CD4-positive, alpha-beta T cell treated with Interleukin-4 for 1 hour (primary cell): ENCODE measurements around the gene MED13L.

Experiments
- DNase-seq, 2 donors: peaks; one replicate each; pipeline ENCODE4 v3.0.0-alpha.2; 2020 to 2022

The MED13L gene

DNA sequence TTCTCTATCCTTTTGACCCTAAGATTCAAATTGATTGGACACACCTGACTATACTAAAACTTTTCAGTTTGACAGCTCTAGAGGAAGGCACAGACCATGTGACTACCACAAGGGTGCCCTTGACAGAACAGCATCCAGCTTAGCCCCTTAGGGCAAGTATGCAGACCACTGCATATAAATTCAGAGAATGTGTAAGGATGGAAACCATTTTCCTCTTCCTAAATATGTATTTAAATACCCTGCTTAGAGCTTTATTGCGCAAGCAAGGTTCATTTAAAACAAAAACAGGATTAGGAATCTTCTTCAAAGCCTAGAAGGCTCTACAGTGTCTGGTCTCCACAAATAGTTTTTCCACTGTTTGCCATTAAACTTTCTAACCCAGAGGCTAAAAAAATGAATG is 202.8 kb downstream of the MED13L start:
- no peak for DNase-seq

- DNase-seq, result no peak
These were observed 205.8 kb downstream of the MED13L start for GRCh38 chr12:116071555-116072230.

DNA sequence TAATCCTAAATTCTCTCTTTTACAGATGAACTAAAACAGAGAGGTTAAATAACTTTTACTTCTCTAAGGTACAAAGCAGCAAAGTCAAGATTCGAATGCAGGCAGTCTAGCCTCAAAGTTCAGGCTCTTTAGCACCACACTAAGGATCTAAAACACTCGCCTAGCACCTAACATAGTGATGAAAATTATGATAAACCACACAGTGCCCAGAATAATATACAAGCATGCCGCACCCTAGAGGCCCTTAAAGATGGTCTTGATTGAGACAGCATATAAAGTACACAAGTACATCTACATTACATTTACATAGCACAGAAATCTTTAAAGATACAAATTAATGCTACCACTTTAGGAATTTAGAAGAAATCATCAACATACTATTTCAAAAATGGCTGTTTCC is 207.0 kb downstream of the MED13L start:
- DNase-seq, result no peak

DNA sequence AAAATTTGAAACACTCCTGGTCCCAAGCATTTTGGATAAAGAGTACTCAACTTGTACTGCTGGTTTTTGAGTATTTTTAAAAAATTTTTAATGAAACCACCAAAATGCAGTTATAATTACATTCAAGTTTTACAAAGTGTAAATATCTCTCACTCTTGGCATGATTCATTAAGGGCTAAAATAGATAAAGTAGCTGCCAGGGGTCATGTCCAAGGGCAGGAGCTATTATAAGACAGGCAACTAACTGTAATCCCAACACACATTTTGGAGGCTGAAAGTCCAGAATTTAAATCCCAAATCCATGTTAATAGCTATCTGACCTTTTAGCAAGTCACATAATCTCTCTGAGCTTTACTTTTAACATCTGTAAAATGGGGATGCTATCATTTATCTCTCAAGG is 207.6 kb downstream of the MED13L start:
- no peak for DNase-seq

DNA sequence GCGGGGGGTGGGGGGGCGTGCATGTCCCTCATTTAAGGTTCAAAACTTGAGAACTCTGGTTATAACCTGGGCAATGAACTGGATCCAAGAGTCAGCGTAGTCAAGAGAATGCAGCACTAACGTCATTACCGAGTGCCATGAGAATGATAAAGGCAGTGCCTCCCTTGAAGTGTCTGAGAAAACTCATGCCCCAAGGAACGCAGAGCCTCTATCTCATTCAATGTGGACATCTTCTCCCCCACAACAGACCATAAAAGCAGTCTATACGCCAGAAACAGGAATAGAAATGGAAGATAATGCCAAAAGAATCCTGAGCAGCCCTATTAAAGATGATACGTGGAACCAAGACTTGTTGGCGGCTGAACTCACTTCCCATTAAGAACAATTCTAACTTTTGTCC is 208.6 kb downstream of the MED13L start:
- no peak for DNase-seq

GRCh38 chr12:116068371-116068770 is 209.1 kb downstream of the MED13L start:
- no peak for DNase-seq

DNA sequence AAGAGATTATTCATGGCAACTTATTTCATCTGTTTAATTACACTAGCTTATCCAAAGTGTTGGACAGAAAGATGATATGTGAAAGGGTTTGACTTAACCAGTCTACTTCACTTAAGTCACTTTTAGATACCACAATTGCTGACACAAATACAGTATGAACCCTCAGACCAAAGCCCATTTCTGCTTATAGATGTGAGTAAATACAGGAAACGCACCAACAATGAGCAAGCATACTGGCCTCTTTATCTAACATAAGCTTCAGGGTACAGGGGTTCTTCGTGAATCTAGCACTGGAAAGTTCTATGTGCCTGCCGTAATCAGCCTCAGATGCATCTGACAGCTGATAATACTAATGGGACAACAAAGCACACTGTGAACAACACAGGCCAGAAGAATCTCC is 209.6 kb downstream of the MED13L start:
- DNase-seq, result no peak

DNA sequence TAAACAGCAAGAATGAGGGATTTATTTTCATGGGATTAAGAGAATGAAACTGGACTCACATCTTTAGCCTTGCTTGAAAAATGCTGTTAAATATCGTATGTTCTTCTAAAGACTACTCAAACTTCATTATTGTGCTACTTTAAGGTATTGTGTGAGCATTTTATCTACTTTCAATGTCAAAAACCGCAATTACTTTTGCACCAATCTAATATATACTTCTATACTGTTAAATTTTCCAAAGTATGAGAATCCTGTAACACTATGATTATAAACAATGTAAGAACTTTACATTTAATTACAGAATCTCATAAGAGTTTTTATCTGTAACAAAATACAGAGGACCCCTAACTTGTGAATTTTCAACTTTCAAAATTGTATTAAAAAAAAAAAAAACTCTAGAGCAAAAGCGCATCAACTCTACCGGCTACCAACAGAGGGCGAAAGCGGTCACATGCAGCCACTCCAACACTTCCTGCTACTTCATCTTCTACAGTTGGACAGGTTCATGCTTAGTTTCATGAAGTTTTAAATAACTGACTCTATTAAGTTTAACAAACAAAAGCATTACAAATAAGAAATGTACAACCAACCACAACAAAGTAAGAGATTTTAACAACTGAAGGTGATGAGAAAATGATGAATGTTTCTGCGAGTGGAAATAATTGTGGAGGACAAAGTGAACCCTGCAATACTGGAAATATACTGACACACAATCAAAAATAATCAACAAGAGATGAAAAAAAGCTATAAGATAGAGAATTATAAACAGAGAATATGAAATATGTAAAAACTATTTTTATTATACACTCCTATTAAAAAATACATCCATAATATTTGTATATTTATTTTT is 210.9 kb downstream of the MED13L start:
- peak; percentile 62 to 64 for DNase-seq

DNA sequence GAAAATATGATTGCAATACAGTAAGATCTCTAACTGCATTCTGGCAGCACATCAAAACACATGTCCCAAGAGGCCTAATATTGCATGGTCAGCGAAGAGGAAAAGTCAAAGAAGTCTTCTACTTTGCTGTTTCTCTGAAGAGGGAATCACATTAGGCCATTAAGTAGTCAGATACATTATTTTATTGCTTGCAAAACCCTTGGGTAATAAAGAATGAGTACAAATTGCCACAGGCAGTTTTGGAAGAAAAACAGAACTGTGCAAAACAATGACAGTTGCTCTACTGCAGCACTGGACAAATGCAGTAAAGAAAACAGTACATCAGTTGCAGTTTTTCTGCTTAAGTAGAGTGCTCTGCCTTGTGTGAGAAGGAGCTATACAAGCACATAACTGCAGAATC is 211.9 kb downstream of the MED13L start:
- DNase-seq, result no peak

DNA sequence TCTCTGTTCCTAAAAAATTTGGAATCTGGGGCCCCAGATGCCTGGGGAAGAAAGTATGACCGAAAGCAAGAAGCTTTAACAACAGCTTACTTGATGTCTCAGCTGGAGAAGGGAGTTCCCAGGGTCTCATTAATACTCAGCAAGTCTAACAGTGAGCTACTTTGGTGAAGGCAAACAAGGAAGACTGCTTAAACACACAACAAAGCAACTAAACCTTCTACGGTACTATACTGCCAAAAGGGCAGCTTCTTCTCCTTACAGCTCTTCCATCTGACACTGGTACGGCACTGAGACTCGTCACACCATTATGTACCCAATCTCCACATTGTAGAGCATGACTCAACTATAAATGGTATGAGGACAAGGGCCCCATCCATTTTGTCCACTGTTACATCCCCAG is 213.0 kb downstream of the MED13L start:
- DNase-seq, result no peak

- DNase-seq, result no peak
These were observed 214.8 kb downstream of the MED13L start for GRCh38 chr12:116062698-116063097.

DNA sequence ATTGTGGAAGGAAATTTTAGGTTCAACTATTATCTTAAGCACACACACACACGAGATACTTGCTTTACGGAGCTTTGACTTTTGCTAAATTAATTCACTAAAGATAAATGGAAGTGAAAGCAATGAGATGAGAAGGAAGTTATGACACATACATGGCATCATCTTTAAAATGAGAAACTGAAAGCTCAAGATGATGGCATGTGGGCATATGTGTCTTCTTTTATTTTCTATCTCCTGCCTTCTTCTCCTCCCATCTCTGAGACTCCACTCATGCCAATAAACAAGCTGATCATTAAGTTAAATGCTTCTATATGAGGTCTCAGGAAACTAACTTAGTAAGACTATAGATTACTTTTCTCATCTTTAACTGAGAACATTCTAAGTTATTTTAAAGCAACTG is 216.7 kb downstream of the MED13L start:
- peak in 1 of 2 donors; percentile 56 for DNase-seq

DNA sequence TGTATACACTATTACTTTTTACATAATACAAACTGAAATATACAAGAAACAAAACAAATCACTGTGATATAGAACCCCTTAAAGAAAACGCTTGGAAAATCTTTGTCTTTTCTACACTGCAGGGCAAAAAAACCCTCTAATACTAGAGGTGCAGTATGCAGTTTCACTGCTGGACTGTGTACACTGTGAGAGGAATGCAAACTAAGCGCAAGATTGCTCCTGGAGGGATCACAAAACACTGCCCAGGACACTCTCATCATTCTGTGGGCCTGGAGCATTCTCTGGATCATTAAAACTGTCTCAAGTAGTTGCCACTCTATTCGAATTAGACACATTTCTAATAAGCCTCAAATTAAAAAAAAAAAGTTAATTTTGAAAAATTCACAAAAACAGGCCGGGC is 217.6 kb downstream of the MED13L start:
- DNase-seq, result no peak

- DNase-seq, result no peak
These were observed 218.9 kb downstream of the MED13L start for GRCh38 chr12:116058574-116058973.

- DNase-seq, result no peak
These were observed 220.1 kb downstream of the MED13L start for GRCh38 chr12:116057356-116057755.

DNA sequence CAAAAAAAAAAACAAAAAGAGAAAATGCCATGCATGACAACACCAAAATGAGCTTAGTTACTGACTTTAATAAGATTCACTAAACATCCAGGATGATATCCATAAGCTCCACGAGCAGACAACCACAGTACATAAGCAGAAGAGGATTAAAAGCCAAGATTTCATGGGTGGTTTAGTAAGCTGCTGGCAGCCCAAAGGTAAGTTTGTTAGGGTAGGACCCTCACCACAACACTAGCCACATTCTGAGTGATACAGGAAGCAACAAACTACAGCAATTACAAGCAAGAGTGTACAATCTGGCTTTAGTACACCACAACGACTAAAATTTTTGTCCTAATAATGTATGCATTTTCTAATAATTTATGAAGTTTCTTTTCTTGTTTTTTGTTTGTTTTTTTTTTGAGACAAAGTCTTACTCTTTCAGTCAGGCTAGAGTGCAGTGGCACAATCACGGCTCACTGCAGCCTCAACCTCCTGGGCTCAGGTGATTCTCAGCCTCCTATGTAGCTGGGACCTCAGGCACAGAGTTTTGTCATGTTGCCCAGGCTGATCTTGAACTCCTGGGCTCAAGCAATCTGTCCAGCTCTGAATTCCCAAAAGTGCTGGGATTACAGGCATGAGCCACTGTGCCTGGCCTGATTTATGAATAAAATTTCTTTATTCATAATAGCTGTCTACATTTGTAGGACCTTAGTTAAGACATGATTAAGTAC is 221.4 kb downstream of the MED13L start:
- no peak for DNase-seq

DNA sequence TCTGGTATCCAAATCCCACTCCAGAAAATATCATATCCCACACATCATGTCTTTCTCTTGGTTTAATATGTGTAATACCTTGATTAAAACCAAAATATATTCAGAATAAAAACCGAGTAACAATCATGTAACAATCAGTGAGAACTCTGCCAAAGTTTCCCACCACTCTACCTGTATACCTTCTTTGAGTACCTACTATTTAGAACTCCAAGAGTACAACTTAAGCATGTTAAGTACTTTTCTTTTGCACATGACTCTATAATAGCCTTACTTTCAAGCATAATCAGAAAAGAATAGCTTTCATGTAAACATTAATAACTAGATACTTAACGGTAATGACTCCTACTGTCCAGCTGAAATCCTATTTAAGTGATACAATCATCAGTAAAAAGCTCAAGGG is 223.2 kb downstream of the MED13L start:
- DNase-seq, result no peak

DNA sequence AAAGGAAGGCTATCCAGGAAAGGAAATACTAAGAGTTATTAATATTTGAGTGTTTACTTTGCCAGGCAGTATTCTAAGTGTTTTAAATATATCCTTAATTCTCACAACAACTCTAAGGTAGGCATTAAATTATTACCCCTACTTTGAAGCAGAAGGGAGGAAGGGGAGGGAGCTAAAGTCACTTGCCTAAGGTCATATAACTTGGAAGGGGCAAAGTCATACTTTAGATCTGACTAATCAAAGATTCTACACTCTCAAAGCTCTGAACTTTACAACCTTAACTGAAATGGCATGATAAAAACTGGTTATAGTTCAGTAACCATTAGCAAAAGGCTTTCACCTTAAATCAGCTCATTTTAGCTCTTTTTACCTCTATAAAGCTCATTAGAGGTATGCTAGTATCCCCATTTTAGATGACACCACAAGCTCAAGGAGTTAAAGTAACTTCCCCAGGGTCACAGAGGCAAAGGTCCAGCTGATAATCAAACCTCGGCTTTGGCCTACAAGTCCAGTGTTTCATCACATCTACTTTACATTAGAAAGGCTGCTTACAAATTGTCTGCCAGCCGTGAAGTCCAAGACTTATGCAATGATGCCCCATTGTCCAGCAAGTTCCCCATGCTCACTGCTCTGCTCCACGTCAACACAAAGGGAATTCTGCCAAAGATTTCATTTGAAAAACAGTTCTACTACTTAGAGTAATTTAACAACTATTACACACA is 223.9 kb downstream of the MED13L start:
- peak in 1 of 2 donors; percentile 12 for DNase-seq

- DNase-seq, result no peak
These were observed 227.2 kb downstream of the MED13L start for GRCh38 chr12:116050275-116050674.

DNA sequence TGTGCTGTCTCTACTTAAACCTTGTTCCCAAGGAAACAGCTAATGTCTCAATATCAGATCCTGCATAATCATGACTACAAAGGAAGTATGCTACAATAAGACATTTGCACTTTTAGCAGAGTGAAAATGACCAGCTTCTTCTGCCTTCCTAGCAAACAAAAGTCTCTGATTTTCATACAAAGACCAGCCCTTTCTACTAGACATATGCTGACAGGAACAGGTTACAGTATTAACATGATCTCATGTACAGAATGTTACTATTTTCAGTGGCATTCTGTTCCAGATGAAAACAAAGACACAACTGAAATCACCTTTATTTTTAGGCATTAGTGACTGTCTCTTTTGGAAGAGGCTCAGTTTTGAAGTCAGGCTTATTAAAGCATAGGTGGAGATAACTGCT is 228.6 kb downstream of the MED13L start:
- DNase-seq, result no peak

GRCh38 chr12:116046039-116046438 is 231.5 kb downstream of the MED13L start:
- DNase-seq, result no peak

GRCh38 chr12:116045150-116045549 is 232.3 kb downstream of the MED13L start:
- DNase-seq, result no peak
